ENCODE data around the gene CORIN. TPM values are rescaled to one million over a fixed set of nuclear protein-coding genes. Genes with fewer than 3 reads are reported as not detected.

CORIN gene
- total and polyA plus RNA-seq, 12 donors = 0.10 to 1.1 (median 0.41) TPM; not detected in 2

- H3K4me3 ChIP-seq = no peak overlapping the region
- H3K36me3 ChIP-seq (replicated peaks in 1 of 2) = no peaks in the 10 kb centered on the region
- no peaks in the 10 kb centered on the region for H3K4me1 ChIP-seq (replicated peaks in 1 of 2)
- no peak overlapping the region for H3K27ac ChIP-seq
- no peaks in the 10 kb centered on the region for H3K27me3 ChIP-seq
- H3K9me3 ChIP-seq (replicated peaks in 1 of 3) = no peaks in the 10 kb centered on the region
- DNase-seq = no peak
- intact Hi-C loops (cut with DNase I) = no loop called here
- WGBS, 4 donors = 54 to 76% (median 68%) methylated on average over 1 of the region's 1 CpG
- no peak for TF ChIP-seq POLR2A (IDR thresholded peaks at IDR 0.05)
- TF ChIP-seq, protein P1, sequence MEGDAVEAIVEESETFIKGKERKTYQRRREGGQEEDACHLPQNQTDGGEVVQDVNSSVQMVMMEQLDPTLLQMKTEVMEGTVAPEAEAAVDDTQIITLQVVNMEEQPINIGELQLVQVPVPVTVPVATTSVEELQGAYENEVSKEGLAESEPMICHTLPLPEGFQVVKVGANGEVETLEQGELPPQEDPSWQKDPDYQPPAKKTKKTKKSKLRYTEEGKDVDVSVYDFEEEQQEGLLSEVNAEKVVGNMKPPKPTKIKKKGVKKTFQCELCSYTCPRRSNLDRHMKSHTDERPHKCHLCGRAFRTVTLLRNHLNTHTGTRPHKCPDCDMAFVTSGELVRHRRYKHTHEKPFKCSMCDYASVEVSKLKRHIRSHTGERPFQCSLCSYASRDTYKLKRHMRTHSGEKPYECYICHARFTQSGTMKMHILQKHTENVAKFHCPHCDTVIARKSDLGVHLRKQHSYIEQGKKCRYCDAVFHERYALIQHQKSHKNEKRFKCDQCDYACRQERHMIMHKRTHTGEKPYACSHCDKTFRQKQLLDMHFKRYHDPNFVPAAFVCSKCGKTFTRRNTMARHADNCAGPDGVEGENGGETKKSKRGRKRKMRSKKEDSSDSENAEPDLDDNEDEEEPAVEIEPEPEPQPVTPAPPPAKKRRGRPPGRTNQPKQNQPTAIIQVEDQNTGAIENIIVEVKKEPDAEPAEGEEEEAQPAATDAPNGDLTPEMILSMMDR (IDR thresholded peaks at IDR 0.05) = no peak
Measured at GRCh38 chr4:47849466-47849865, 11.6 kb upstream of the CORIN start.

DNA sequence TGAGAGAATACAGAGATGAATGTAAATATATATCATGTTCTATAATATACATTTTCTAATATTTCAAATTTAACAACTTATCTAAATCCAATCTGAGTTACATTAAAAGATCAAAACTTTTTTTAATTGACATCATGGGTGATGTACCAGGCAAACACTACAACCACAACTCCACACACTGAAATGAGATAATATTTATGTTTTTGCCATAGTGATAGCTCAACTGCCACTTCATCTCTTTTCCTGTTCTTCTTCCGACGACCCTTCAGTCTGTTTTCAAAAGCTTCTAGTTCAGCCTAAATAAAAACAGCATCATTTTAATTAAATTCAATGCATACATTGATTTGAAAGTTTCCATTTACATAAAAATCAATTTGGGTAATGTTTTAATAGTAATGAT lies 10.2 kb upstream of the CORIN start:
- 90 to 95% (median 92%) methylated on average over 2 of the region's 2 CpGs for WGBS, 4 donors
- intact Hi-C loops (cut with DNase I) = no loop called here
- no peak for DNase-seq
- Histone ChIP-seq H3K27ac (no peak overlapping the region), H3K4me3 (no peak overlapping the region), H3K36me3 (replicated peaks in 1 of 2) (no peaks in the 10 kb centered on the region), H3K9me3 (replicated peaks in 1 of 3) (no peaks in the 10 kb centered on the region), H3K27me3 (no peaks in the 10 kb centered on the region), H3K4me1 (replicated peaks in 1 of 2) (no peaks in the 10 kb centered on the region)
- TF ChIP-seq, protein P1 (IDR thresholded peaks at IDR 0.05) = no peak
- TF ChIP-seq POLR2A (IDR thresholded peaks at IDR 0.05) = no peak

GRCh38 chr4:47842985-47843384 lies 5.1 kb upstream of the CORIN start:
- intact Hi-C loops (cut with DNase I) = no loop called here
- no peaks in the 10 kb centered on the region for H3K27me3 ChIP-seq

GRCh38 chr4:47840291-47840690 lies 2.4 kb upstream of the CORIN start:
- Histone ChIP-seq H3K4me3 (no peak overlapping the region), H3K9me3 (replicated peaks in 1 of 3) (no peaks in the 10 kb centered on the region), H3K27me3 (no peaks in the 10 kb centered on the region), H3K4me1 (replicated peaks in 1 of 2) (peaks cover 13 to 26% of the 10 kb centered on the region in 2 donors), H3K36me3 (replicated peaks in 1 of 2) (no peaks in the 10 kb centered on the region), H3K27ac (no peak overlapping the region)
- no peak for TF ChIP-seq POLR2A (IDR thresholded peaks at IDR 0.05)
- TF ChIP-seq, protein P1 (IDR thresholded peaks at IDR 0.05) = no peak
- intact Hi-C loops (cut with DNase I) = no loop called here
- WGBS, 4 donors = 87 to 94% (median 90%) methylated on average over 1 of the region's 1 CpG
- DNase-seq = no peak

More at GRCh38 chr4:47842985-47843384, 5.1 kb upstream of the CORIN start:
- Histone ChIP-seq H3K36me3 (replicated peaks in 1 of 2) (no peaks in the 10 kb centered on the region), H3K9me3 (replicated peaks in 1 of 3) (no peaks in the 10 kb centered on the region), H3K27ac (no peak overlapping the region), H3K4me3 (no peak overlapping the region), H3K4me1 (replicated peaks in 1 of 2) (peaks cover 0 to 5% of the 10 kb centered on the region in 2 donors)
- DNase-seq = no peak
- TF ChIP-seq POLR2A (IDR thresholded peaks at IDR 0.05) = no peak
- TF ChIP-seq, protein P1 (IDR thresholded peaks at IDR 0.05) = no peak
